GM15510 (cell line): ENCODE results near the gene RTCB.

Experiments used
- POLR2A ChIP-seq: IDR thresholded peaks from 3 replicates; pipeline ENCODE4 v1.6.1; 2011; ENCODE audit warnings: borderline replicate concordance; ENCODE audit not compliant: insufficient read length; ENCODE audit errors: extremely low read depth

Gene RTCB

DNA sequence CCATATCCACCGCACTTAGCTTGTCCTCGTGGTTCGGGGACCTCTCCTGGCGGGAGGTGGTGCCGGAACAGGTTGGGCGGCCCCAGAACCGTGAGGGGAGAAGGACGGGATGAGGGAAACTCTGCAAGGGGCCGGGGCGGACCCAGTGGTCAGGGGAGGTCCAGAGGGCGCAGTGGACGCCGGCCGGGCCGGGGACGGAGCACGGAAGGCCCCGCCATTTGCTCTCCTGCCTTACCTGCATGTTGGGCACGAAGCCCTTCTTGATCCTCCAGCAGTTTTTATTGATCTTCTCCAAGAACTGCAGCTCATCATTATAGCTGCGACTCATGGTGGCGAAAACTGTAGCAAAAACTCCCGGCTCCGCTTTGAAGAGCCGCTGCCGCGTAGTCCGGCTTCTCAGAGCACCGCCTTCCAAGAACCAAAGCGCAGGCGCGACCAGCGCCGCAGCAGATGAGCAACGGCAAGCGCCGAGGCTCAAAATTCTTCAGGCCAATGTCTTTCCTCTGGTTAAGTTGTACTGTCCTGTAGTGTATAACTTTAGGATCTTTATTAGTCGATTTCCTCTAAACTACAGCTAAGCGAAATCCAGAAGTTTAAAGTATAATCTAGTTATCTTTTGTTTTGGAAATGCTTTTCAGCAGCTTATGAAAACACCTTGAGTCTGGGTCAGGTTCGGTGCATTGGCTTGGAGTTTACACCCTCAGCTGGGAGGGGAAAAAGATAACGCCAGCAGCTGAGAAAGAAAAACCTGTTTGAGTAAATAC, at the start of gene RTCB:
TSS of gene RTCB (minus strand) at position 419 of the 764 bp plus-strand sequence. CDS start at position 328, 91 bp downstream.
- TF ChIP-seq POLR2A: peak; percentile 71

DNA sequence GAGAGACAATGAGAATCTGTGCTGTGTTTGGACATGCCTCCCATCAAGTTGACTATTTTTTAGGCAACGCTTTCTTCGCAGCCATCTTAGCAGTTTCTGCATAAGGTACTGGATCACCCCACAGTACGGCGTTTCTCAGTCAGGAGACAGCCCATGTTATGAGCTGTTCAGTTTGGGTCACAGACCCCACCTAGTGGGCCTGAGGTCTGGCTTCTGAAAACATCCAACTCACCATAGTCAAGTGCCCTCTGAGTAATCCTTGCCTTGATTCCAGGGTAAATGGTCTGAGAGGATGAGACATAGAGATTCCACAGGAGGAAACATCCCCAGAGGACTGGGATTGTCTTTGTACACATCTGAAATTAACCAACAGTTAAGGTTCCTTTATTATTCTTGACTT, 45.0 kb upstream of the RTCB start:
- TF ChIP-seq POLR2A: no peak

DNA sequence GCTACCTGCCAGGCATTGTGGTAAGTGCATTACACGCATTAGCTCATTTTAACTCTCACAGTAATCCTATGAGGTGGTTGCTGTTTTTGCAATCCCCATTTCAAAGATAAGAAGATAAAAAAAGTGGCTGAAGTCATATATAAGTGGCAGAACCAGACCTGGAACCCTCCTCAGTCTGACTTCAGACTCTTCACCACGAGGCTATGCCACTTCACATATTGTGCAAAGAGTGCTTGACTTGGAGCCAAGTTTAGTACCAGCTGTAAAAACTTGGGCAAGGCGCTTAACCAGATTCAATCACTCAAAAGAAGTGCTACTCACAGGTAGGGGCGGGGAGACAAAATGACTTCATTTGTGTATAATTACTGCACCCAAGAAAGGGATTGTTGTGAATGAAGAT, 36.9 kb upstream of the RTCB start:
- no peak for TF ChIP-seq POLR2A

DNA sequence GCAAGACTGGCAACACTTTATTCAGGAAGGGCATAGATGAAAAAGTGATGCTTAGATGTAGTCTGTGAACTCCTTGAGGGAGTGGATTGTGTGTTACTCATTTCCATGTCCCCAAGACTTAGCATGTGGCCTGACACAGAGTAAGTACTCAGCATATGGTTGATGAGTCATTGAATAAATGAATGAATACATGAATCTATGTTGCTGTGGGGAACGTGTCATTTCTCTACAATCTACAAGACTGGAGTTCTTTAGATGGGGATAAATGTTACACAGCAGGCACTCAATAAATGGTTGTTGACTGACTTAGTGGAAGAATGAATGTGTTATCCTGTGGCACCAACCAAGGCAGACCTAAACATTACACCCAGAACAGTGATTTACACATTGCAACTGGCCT, 34.3 kb upstream of the RTCB start:
- TF ChIP-seq POLR2A: no peak

DNA sequence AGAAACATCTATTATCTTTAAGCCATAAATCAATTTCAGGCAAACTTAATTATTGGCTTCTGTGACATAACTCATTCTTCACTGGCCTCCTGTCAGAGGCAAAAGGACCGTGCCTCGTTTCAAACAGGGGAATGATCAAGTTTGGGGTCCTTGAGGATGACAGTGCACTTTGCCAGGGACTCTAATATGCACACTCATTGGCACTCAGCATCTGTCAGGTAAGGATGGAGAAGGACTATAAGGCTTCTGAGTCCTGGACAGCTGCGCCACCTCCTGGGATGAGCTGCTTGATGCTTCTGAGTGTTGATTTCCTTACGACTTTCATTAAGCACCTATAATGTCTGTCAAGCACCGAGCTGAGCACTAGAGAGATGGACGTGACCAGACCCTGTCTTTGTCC, 32.0 kb upstream of the RTCB start:
- TF ChIP-seq POLR2A: no peak

DNA sequence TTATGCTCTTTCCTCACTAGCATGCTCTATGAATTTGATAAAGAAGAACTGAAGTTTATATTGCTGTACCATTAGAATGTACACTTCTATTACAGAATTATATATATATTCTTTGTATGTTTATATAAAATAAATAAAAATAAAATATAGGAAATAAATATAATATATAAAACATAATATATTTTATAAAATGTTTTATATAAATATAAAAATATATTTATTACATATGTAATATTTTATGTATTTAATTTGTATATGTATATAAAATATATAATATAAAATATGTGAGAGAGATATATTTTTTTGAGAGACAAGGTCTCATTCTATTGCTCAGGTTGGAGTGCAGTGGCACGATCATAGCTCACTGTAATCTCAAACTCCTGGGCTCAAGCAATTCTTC, 18.3 kb upstream of the RTCB start:
- no peak for TF ChIP-seq POLR2A

DNA sequence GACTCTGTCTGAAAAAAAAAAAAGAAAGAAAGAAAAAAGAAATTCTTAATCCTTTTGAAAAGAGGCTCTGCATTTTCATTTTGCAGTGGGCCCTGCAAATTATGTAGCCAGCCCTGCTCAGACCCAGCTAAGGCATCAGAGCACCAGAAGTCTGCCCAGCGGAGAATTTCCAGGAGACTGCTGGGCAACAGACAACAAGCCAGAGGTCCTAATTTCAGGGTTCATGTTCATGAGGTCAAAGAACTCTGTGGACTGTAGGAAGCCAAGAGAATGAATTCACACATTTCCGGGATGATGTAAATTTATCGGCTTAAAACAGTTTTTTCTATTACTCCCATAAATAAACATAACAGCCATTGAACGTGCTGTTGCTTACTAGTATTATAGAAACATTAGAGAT, 14.8 kb upstream of the RTCB start:
- TF ChIP-seq POLR2A: no peak

DNA sequence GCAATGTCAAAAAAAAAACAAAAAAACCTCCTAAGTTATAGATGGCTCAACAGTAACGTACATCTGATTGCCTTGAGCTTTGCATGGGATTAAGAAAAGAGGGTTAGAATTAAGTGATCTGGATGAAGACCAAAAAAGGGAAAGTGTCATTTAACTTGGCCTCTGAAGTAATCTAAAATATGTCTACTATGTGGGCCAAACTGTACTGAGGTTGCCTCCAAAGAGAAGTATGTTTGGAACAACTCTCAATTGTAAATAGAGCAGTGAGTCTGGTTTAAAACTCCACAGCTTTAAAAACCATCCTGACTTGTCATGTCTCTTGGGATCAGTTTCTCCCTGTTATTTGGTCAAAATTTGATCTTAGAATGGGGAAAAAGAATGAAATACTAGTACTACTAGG, 11.6 kb upstream of the RTCB start:
- no peak for TF ChIP-seq POLR2A

DNA sequence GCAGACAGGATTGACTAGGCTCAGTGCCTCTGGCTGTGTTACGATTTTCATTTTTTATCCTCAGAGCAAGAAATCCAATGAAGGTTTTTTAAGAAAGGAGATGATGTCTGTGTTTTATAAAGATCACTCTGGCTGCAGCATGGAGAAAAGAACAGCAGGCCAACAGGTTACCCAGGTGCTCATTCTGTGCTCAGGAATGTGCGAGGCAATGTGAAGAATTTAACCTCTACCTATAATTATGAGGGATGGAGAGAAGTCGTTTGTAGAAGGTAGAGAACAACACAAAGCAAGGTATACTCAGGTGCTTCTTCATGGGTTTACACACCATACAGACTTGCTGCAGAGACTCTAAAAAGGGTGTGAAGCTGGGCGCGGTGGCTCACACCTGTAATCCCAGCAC, 10.0 kb upstream of the RTCB start:
- no peak for TF ChIP-seq POLR2A

DNA sequence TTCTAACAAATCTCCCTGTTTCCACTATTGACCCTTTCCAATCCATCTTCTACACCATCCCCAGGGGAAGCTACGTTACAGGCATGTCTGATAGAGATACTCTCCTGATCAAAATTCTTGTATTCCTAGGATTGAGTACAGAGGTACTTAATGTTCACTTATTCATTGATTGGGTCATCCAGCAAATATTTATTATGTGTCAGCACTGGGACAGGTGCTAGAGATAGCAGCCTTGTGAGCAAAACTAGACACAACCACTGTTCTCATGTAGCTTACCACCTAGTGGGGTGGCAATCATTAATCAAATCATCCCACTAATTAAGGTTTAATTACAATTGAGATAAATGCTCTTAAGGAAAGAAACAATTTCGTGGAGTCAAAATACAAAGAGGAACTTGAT, 9.4 kb upstream of the RTCB start:
- no peak for TF ChIP-seq POLR2A

DNA sequence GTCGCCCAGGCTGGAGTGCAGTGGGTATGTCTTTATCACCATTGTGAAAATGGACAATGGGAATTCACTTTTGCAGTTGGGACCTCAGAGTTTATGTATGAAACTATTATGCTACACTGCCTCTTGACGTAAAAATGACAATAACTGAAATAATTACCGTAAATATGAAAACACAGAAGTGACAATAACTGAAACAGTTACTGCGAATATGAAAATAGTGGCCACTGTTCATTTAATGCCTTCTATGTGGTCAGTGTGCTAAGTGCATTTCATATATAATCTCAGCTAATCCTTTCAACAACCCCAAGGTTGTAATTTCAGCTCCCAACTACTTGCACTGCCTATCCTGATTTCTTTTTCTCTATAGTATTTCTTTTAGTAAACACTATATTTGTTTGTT, 5.9 kb upstream of the RTCB start:
- no peak for TF ChIP-seq POLR2A

DNA sequence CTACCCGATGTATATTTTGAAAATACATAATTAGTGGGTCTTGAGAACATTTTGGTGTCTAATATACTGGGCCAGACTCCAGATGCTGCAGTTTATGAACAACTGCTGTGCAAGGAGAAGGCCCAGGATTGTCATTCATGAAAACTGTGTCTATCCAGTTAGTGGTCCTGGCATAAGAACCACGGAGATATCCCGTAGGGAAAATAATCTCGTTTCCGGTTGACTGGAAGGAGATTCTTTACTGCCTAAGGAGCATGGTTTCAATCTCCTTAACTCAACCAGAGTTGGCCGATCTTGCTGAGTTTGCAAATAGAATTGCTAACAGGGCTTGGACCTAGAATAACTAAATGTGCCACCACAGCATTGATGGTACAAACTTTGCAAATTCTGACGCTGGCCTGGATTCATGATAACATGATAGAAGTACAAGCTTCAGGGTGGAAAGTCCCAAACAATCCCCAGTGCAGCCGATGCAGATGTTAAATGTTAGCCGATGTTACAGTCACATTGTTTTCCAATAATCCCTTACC, 4.6 kb upstream of the RTCB start:
- TF ChIP-seq POLR2A: no peak

DNA sequence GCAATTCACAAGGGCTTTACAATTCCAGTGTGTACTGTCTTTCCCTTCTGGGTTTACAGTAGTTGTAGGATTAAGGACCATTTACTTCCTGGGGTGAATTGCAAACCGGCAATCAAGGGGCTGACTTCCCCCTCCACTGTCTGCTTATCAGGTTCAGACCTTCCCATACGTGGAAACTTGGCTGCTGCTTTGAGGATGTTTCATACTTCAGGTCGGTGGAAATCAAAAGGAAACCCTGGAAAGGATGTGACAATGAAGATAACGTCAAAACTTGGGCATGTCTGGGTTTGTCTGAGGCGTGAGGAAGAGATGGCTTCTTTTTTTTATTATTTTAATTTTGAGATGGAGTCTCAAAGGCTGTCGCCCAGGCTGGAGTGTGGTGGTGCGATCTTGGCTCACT, 2.1 kb upstream of the RTCB start:
- TF ChIP-seq POLR2A: no peak

DNA sequence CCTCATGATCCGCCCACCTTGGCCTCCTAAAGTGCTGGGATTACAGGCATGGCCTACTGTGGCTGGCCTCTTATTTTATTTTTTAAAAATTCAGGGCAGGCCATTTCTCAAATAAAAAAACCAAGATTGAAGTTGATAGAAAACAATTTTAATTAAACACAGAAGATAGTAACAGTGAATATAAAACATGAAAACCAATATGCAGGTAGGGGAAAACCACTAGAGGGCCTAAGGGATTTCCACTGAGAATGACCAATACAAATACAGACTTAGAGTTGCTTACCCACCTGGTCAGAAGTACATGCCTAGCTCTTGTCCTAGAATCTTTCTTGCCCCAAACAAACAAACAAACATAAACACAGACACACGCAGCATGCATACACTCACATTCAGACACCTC, 1.7 kb upstream of the RTCB start:
- no peak for TF ChIP-seq POLR2A

DNA sequence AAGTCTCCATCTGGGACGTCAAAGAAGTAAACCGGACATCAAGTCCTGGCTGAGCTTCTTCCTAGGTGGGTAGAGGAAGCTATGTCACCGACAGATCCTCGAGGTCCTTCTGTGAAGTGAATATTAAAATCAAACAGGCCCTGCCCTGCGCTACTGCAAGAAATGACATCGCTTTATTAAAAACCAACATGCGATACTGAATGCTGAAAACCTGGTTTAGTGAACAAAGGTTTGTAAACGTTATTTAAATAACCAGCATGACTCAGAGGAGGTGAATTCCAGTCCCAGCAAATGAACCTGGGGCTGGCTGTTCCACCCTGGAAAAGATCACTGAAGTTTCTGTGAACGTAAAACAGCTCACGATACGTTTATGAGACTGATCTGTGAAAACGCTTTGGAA, 645 bp downstream of the RTCB start:
- TF ChIP-seq POLR2A: no peak

DNA sequence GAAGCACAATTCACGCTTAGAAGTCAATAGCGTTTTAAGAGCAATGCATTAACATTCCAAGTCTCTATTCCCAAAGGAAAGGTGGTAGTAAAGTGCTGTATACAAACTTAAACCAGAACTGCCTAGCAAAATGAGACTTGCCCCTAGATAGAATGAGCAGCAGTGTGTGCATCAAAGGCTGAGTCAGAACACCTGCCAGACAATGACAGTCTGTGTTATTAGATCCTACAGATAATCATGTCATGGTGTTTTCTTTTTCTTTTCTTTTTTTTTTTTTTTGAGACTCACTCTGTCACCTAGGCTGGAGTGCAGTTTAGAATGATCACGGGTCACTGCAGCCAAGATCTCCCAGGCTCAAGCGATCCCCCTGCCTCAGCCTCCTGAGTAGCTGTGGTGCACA, 1.6 kb downstream of the RTCB start:
- no peak for TF ChIP-seq POLR2A

DNA sequence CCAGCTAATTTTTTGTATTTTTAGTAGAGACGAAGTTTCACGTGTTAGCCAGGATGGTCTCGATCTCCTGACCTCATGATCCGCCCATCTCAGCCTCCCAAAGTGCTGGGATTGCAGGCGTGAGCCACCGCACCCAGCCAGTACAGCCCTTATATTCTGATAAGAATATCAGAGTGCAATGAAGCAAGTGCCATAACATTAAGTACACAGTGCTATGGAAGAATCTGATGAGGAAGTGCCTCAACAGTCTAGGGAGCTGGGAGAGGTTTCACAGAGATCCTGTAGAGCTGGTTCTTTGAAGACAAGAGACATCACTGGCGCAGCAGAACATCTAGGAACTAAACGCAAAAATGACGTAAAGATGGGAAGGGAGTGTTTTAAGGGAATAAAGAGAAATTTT, 2.1 kb downstream of the RTCB start:
- TF ChIP-seq POLR2A: no peak

DNA sequence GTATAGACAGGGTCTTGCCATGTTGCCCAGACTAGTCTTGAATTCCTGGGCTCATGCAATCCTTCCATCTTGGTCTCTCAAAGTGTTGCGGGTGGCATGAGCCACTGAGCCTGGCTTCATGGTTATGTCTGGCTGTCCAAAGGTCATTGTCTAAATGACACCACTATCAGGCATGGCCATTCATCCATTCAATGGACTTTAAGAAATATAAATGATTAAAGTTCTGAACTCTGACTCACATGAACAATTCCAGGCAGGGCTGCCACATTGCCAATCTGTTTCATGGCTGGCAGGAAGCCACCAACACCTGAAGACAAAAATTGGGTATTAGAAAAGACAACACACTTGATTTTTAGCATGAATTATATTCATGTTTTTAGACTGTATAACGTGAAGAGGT, 4.1 kb downstream of the RTCB start:
- no peak for TF ChIP-seq POLR2A

DNA sequence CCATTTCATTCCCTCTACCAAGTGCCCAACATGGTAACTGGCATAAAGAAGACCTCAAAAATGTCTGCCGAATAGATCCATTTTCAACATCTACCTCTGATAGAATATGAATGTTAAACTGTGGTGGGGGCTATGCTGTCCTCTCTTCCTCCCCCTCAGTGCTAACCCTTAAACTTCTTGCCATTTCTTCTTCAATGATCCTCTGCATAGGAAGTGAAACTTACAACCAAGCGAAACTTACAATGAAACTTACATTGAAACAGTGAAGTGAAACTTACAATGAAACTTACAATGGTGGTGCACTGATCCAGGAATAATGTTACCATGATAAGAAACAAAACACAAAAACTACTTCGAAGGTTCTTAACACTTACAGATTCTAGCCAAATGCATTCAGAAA, 4.7 kb downstream of the RTCB start:
- no peak for TF ChIP-seq POLR2A
